Measurements from ENCODE around the gene MS4A13.

- TF ChIP-seq CEBPB (IDR thresholded peaks at IDR 0.05; ENCODE audit: low read depth) (no peak), CTCF (IDR thresholded peaks at IDR 0.05 in 2 of 3, conservative IDR thresholded peaks at IDR 0.05 in 1 of 3; ENCODE audit: borderline replicate concordance in 1 of 3, insufficient read depth in 1 of 3, low read depth in 2 of 3, low read length in 2 of 3) (no peak), YY1 (IDR thresholded peaks at IDR 0.05; ENCODE audit: extremely low read depth, insufficient replicate concordance, low read depth, low read length) (no peak), FOSL1 (IDR thresholded peaks at IDR 0.05; ENCODE audit: low read depth) (no peak), EZH2 (IDR thresholded peaks at IDR 0.05) (no peak), REST (IDR thresholded peaks at IDR 0.05; ENCODE audit: low read depth) (no peak), POLR2A (IDR thresholded peaks at IDR 0.05; ENCODE audit: borderline replicate concordance, extremely low read depth, insufficient read depth, insufficient read length) (no peak), ATF3 (IDR thresholded peaks at IDR 0.05) (no peak), POLR2AphosphoS5 (IDR thresholded peaks at IDR 0.05; ENCODE audit: low read depth, low read length) (no peak), ELF1 (IDR thresholded peaks at IDR 0.05; ENCODE audit: borderline replicate concordance, low read depth) (no peak), MAX (IDR thresholded peaks at IDR 0.05) (no peak), EZH2phosphoT487 (IDR thresholded peaks at IDR 0.05; ENCODE audit: borderline replicate concordance) (no peak)
These were observed 46.1 kb downstream of the MS4A13 start for GRCh38 chr11:60561254-60561653.

Measured in HCT116 (cell line).